Endothelial cell of umbilical vein (primary cell): Measurements from ENCODE around the gene KIAA0930. TPM values are rescaled to one million over a fixed set of nuclear protein-coding genes. Genes with fewer than 3 reads are reported as not detected.

Experiments
- BruUV-seq: library from RNA; stranded (reverse); fragments of 400-500 nt; replicated peaks from 2 replicates; lab custom pipeline; 2021; lab: Mats Ljungman, UMichigan
- CTCF ChIA-PET: fragments of 300-600, 350-600 bp; sonication (Branson Sonifier 250); formaldehyde crosslinking; loops from one replicate; lab custom pipeline; 2021; ENCODE audit warnings: antibody characterized with exemption, inconsistent platforms; lab: Charles Lee
- POLR2A ChIA-PET: fragments of 300-600, 350-600 bp; sonication (Branson Sonifier 250); formaldehyde crosslinking; loops from one replicate; lab custom pipeline; 2021; ENCODE audit warnings: antibody characterized with exemption, inconsistent platforms; lab: Charles Lee
- DNase-seq: peaks from one replicate; pipeline ENCODE4 v3.0.0-alpha.2; 2011; ENCODE audit warnings: low read depth, low spot score
- FAIRE-seq: peaks from 2 replicates; lab custom pipeline; 2011; peaks lifted over from hg19 to GRCh38; lab: Jason Lieb, UNC
- H2AFZ ChIP-seq: 2 replicates; pipeline ENCODE4 v1.6.0; 2012; ENCODE audit warnings: low read depth, low read length, control low read depth, inconsistent platforms
- H3K27ac ChIP-seq: 2 replicates; pipeline ENCODE4 v1.5.1; 2011; ENCODE audit warnings: low read depth, mild to moderate bottlenecking, control low read depth, low read length, moderate library complexity; ENCODE audit not compliant: insufficient read depth
- H3K27me3 ChIP-seq, 2 experiments: 2 replicates each; pipeline versions ENCODE4 v1.6.0 to v1.6.1; 2011; ENCODE audit warnings: low read length in 2 of 2, mixed read lengths in 1 of 2; ENCODE audit not compliant: control insufficient read depth in 2 of 2, insufficient read depth in 2 of 2
- H3K36me3 ChIP-seq, 2 experiments: 2 replicates in 1 of 2; 3 replicates in 1 of 2; pipeline ENCODE4 v1.5.1; 2011; ENCODE audit warnings: low read length in 2 of 2, mild to moderate bottlenecking in 1 of 2, moderate library complexity in 1 of 2; ENCODE audit not compliant: control insufficient read depth in 2 of 2, insufficient read depth in 2 of 2; ENCODE audit errors: extremely low read depth in 1 of 2
- H3K4me1 ChIP-seq: 3 replicates; pipeline ENCODE4 v1.5.1; 2011; ENCODE audit warnings: mild to moderate bottlenecking, low read length; ENCODE audit not compliant: control insufficient read depth, insufficient read depth; ENCODE audit errors: extremely low read depth
- H3K4me2 ChIP-seq: 2 replicates; pipeline ENCODE4 v1.6.1; 2011; ENCODE audit warnings: low read length, control low read depth, mixed read lengths; ENCODE audit not compliant: insufficient read depth
- H3K4me3 ChIP-seq, 3 experiments: fragments of 200-600 bp in 1 of 3; sonication (generic), shearing (Covaris generic) in 1 of 3; replicated peaks in 1 of 3; 2 replicates each; pipeline ENCODE4 v1.5.1; 2011 to 2016; ENCODE audit warnings: control low read depth in 3 of 3, low read length in 3 of 3, mild to moderate bottlenecking in 2 of 3, inconsistent platforms in 1 of 3, low read depth in 1 of 3, moderate library complexity in 1 of 3; ENCODE audit not compliant: insufficient read depth in 1 of 3
- H3K79me2 ChIP-seq: 2 replicates; pipeline ENCODE4 v1.6.0; 2012; ENCODE audit warnings: low read length, inconsistent platforms; ENCODE audit not compliant: control insufficient read depth, insufficient read depth
- H3K9ac ChIP-seq: replicated peaks from 2 replicates; pipeline ENCODE3; 2011; ENCODE audit warnings: low read length, control low read depth; ENCODE audit not compliant: insufficient read depth; ENCODE audit errors: extremely low read depth
- H3K9me1 ChIP-seq: replicated peaks from 3 replicates; pipeline ENCODE4 v1.6.0; 2011; ENCODE audit warnings: mild to moderate bottlenecking, low read length; ENCODE audit not compliant: control insufficient read depth, insufficient read depth; ENCODE audit errors: extremely low read depth
- H3K9me3 ChIP-seq: replicated peaks from 2 replicates; pipeline ENCODE4 v1.5.1; 2012; ENCODE audit warnings: low read length, inconsistent platforms; ENCODE audit not compliant: control insufficient read depth, insufficient read depth
- H4K20me1 ChIP-seq: replicated peaks from 2 replicates; pipeline ENCODE3; 2011; ENCODE audit warnings: mild to moderate bottlenecking, low read length; ENCODE audit not compliant: control insufficient read depth, insufficient read depth; ENCODE audit errors: extremely low read depth
- EZH2 ChIP-seq: IDR thresholded peaks from 2 replicates; pipeline ENCODE4 v1.6.1; 2012; ENCODE audit warnings: borderline replicate concordance, low read depth, mild to moderate bottlenecking, moderate library complexity, low read length, inconsistent platforms; ENCODE audit not compliant: severe bottlenecking
- FOS ChIP-seq: IDR thresholded peaks from 2 replicates; pipeline ENCODE4 v1.6.1; 2011; ENCODE audit warnings: mild to moderate bottlenecking, low read length, moderate library complexity, borderline replicate concordance; ENCODE audit not compliant: insufficient read depth
- GATA2 ChIP-seq: IDR thresholded peaks from 2 replicates; pipeline ENCODE4 v1.7.0; 2011; ENCODE audit warnings: low read depth, mild to moderate bottlenecking, moderate library complexity, mixed read lengths, low read length; ENCODE audit not compliant: insufficient read length, insufficient read depth
- JUN ChIP-seq: IDR thresholded peaks from 2 replicates; pipeline ENCODE4 v1.6.1; 2011; ENCODE audit warnings: borderline replicate concordance, low read depth; ENCODE audit not compliant: insufficient read length, insufficient read depth
- MYC ChIP-seq: IDR thresholded peaks from one replicate; pipeline ENCODE4 v1.6.1; 2011; ENCODE audit warnings: mild to moderate bottlenecking, low read depth, low read length
- POLR2A ChIP-seq: IDR thresholded peaks from 2 replicates; pipeline ENCODE4 v1.6.1; 2012; ENCODE audit warnings: low read depth, mild to moderate bottlenecking, control low read depth, low read length
- POLR2AphosphoS5 ChIP-seq: IDR thresholded peaks from 2 replicates; pipeline ENCODE4 v1.6.1; 2012; ENCODE audit warnings: low read depth, mild to moderate bottlenecking, control low read depth, low read length, moderate library complexity; ENCODE audit not compliant: insufficient read depth
- dilution Hi-C: fragments of 300-500 bp; cut with MboI; formaldehyde crosslinking; loops from one replicate; pipeline ENCODE4 v1.15.0; 2019; ENCODE audit warnings: low sequenced_read_pairs; ENCODE audit not compliant: extremely low pct_ligation_motif_present
- intact Hi-C: fragments of 100-400 bp; cut with micrococcal nuclease; formaldehyde crosslinking; loops from one replicate; pipeline ENCODE4 v1.10.0; 2022
- polyA plus RNA-seq, 4 experiments: library from polyadenylated mRNA; depleted of rRNA in 3 of 4; stranded (reverse) in 3 of 4; unstranded in 1 of 4; fragments of >200 nt; gene quantifications; 2 replicates each; pipeline versions ENCODE4 v1.2.1 to v1.2.3, GENCODE V29; 2011 to 2012; ENCODE audit warnings: missing spikeins in 1 of 4
- total RNA-seq: library from RNA; stranded (reverse); gene quantifications from 2 replicates; pipeline ENCODE4 v1.2.3, GENCODE V29; 2021
- TF ChIP-seq, protein P1 (sequence below): IDR thresholded peaks from 2 replicates; pipeline ENCODE4 v1.6.1; 2011; ENCODE audit not compliant: insufficient read depth, insufficient read length
- TF ChIP-seq, protein P2 (sequence below), 2 donors: IDR thresholded peaks; 1 replicate in 1 of 2; 2 replicates in 1 of 2; pipeline ENCODE4 v1.5.1; 2011; ENCODE audit warnings: low read length in 2 of 2, mild to moderate bottlenecking in 2 of 2, moderate library complexity in 2 of 2, control low read depth in 1 of 2, inconsistent platforms in 1 of 2, low read depth in 1 of 2; ENCODE audit not compliant: insufficient read depth in 1 of 2; ENCODE audit errors: extremely low read depth in 1 of 2

KIAA0930 gene
- total and polyA plus RNA-seq, 2 donors (not counting 3 experiments of a cell fraction or from before 2014, with no cell fraction given) = 37.9 to 53.6 TPM

DNA sequence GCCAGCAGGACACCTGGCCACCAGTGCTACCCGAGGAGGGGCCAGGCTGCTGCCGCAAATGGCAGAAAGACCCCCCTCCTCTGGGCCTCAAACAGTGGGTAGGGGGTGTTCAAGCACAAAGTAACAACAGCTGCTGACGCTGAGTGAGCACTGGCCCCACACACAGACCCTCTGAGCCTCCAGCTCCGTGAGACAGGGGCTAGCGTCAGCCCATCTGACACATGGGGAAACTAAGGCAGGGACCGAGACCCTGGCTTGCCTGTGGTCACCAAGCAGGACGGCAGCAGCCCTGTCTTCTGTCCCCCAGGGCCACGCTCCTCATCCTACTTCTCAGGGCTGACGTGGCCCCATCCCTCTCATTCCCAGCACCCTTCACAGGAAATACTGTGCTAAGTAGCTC is 40.5 kb downstream of the KIAA0930 start:
- POLR2A ChIA-PET = no interaction called here
- CTCF ChIA-PET = no interaction called here
- H3K79me2 ChIP-seq = no peaks in the 10 kb centered on the region
- H4K20me1 ChIP-seq = no peaks in the 10 kb centered on the region
- no peak overlapping the region for H2AFZ ChIP-seq
- no peak for TF ChIP-seq JUN
- no peak for TF ChIP-seq GATA2
- no peak for TF ChIP-seq POLR2AphosphoS5
- no peak for DNase-seq
- H3K4me3 ChIP-seq = no peak overlapping the region
- peaks cover 0 to 31% of the 10 kb centered on the region in 2 experiments for H3K36me3 ChIP-seq
- dilution Hi-C loops = no loop called here
- no peaks in the 10 kb centered on the region for H3K9me1 ChIP-seq
- FAIRE-seq = no peak
- BruUV-seq = no TSS peak
- H3K9me3 ChIP-seq = no peaks in the 10 kb centered on the region
- H3K27me3 ChIP-seq = no peaks in the 10 kb centered on the region
- no peak overlapping the region for H3K9ac ChIP-seq
- intact Hi-C loops = no loop called here
- H3K4me2 ChIP-seq = no peak overlapping the region
- no peak overlapping the region for H3K27ac ChIP-seq
- no peaks in the 10 kb centered on the region for H3K4me1 ChIP-seq

DNA sequence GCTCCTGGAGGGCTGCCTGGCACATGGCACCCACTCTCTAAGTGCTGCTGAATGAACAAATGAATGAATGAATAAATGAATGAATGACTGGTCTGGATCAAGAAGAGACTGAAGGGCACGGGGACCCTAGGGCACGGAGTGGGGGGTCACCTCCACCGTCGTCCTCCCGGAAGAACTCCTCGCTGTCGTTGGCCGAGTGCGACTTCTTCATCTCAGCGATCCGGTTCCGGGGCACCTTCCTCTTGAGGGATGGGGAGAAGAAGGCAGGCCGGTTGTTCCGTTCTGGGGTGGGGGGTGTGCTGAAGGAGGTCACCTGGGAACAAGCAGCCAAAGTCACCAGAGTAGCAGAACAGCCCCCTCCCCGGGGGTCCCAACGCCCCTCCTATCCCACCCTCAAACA is 41.0 kb downstream of the KIAA0930 start:
- Histone ChIP-seq H3K9ac (no peak overlapping the region), H3K4me2 (no peak overlapping the region), H3K4me3 (no peak overlapping the region), H3K9me3 (no peaks in the 10 kb centered on the region), H3K9me1 (no peaks in the 10 kb centered on the region), H3K4me1 (no peaks in the 10 kb centered on the region), H4K20me1 (no peaks in the 10 kb centered on the region), H3K79me2 (no peaks in the 10 kb centered on the region), H3K36me3 (peaks cover 0 to 34% of the 10 kb centered on the region in 2 experiments), H3K27ac (no peak overlapping the region), H2AFZ (no peak overlapping the region), H3K27me3 (no peaks in the 10 kb centered on the region)
- TF ChIP-seq JUN = no peak
- TF ChIP-seq, protein P1, sequence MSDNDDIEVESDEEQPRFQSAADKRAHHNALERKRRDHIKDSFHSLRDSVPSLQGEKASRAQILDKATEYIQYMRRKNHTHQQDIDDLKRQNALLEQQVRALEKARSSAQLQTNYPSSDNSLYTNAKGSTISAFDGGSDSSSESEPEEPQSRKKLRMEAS = no peak
- TF ChIP-seq GATA2 = no peak
- TF ChIP-seq POLR2AphosphoS5 = no peak
- TF ChIP-seq FOS = no peak
- TF ChIP-seq MYC = no peak
- no peak for TF ChIP-seq POLR2A
- no peak for TF ChIP-seq EZH2
- TF ChIP-seq, protein P2, sequence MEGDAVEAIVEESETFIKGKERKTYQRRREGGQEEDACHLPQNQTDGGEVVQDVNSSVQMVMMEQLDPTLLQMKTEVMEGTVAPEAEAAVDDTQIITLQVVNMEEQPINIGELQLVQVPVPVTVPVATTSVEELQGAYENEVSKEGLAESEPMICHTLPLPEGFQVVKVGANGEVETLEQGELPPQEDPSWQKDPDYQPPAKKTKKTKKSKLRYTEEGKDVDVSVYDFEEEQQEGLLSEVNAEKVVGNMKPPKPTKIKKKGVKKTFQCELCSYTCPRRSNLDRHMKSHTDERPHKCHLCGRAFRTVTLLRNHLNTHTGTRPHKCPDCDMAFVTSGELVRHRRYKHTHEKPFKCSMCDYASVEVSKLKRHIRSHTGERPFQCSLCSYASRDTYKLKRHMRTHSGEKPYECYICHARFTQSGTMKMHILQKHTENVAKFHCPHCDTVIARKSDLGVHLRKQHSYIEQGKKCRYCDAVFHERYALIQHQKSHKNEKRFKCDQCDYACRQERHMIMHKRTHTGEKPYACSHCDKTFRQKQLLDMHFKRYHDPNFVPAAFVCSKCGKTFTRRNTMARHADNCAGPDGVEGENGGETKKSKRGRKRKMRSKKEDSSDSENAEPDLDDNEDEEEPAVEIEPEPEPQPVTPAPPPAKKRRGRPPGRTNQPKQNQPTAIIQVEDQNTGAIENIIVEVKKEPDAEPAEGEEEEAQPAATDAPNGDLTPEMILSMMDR (IDR thresholded peaks at IDR 0.05; ENCODE audit: extremely low read depth in 1 of 2, insufficient read depth in 1 of 2, low read depth in 1 of 2, low read length in 2 of 2) = no peak
- dilution Hi-C loops = no loop called here
- ChIA-PET CTCF (no interaction called here), POLR2A (no interaction called here)
- DNase-seq (no peak), FAIRE-seq (no peak)
- intact Hi-C loops = no loop called here
- BruUV-seq = no TSS peak
